Activated CD8-positive, alpha-beta T cell treated with anti-CD3 and anti-CD28 coated beads, Interleukin-2, amount 10 ng/mL, durations not matched to agents 7 days and 5 days (primary cell): ENCODE data around the gene CYB5R3. TPM values are rescaled to one million over a fixed set of nuclear protein-coding genes. Genes with fewer than 3 reads are reported as not detected.
"Not testable (repeated sequence)": the region's sequence is repeated elsewhere in the genome, so short reads cannot be mapped to it uniquely, and the experiment has no call there.

ENCODE experiments used
- ATAC-seq: fragments of 150-1000 bp; cut with Tn5 transposase; one replicate; pipeline ENCODE4 v1.10.0; 2021; ENCODE audit warnings: moderate library complexity
- CTCF ChIA-PET: fragments of 350-600 bp; sonication (Branson Sonifier 250); formaldehyde crosslinking; loops from one replicate; lab custom pipeline; 2021; ENCODE audit warnings: antibody characterized with exemption; lab: Charles Lee
- POLR2A ChIA-PET: fragments of 350-600 bp; sonication (Branson Sonifier 250); formaldehyde crosslinking; loops from one replicate; lab custom pipeline; 2021; ENCODE audit warnings: antibody characterized with exemption; lab: Charles Lee
- DNase-seq: peaks from one replicate; pipeline ENCODE4 v3.0.0-alpha.2; 2020
- H3K27ac Mint-ChIP-seq: one replicate; pipeline ENCODE4 v1.8.0; 2021; ENCODE audit warnings: mild to moderate bottlenecking, mixed read lengths
- H3K27me3 Mint-ChIP-seq: one replicate; pipeline ENCODE4 v1.8.0; 2021; ENCODE audit warnings: low read depth, mixed read lengths
- H3K36me3 Mint-ChIP-seq: one replicate; pipeline ENCODE4 v1.8.0; 2021; ENCODE audit warnings: low read depth, mixed read lengths
- H3K4me1 Mint-ChIP-seq: one replicate; pipeline ENCODE4 v1.8.0; 2021; ENCODE audit warnings: low read depth, mixed read lengths
- H3K4me3 Mint-ChIP-seq: one replicate; pipeline ENCODE4 v1.8.0; 2021; ENCODE audit warnings: mild to moderate bottlenecking, mixed read lengths
- H3K9me3 Mint-ChIP-seq: one replicate; pipeline ENCODE4 v1.8.0; 2022; ENCODE audit warnings: mixed read lengths; ENCODE audit not compliant: insufficient read depth
- total RNA-seq, 2 experiments: library from RNA; stranded (reverse); gene quantifications; one replicate each; pipeline ENCODE4 v1.2.3, GENCODE V29; 2021

The CYB5R3 gene
- total RNA-seq, 2 experiments from 2014 or later: 87.7 to 91.4 TPM

- H3K36me3 Mint-ChIP-seq: no peaks in the 10 kb centered on the region
Measured at GRCh38 chr22:42686756-42687491, 37.7 kb upstream of the CYB5R3 start.

GRCh38 chr22:42685941-42686653 lies 36.9 kb upstream of the CYB5R3 start:
- POLR2A ChIA-PET: no interaction called here
- no peak for ATAC-seq
- CTCF ChIA-PET: no interaction called here

More at GRCh38 chr22:42686756-42687491, 37.7 kb upstream of the CYB5R3 start:
- ATAC-seq (no peak), DNase-seq (no peak)
- ChIA-PET CTCF (no interaction called here), POLR2A (no interaction called here)
- Mint-ChIP-seq H3K27me3 (no peaks in the 10 kb centered on the region), H3K9me3 (no peaks in the 10 kb centered on the region), H3K4me3 (no peak overlapping the region), H3K27ac (no peak overlapping the region), H3K4me1 (no peaks in the 10 kb centered on the region)

DNA sequence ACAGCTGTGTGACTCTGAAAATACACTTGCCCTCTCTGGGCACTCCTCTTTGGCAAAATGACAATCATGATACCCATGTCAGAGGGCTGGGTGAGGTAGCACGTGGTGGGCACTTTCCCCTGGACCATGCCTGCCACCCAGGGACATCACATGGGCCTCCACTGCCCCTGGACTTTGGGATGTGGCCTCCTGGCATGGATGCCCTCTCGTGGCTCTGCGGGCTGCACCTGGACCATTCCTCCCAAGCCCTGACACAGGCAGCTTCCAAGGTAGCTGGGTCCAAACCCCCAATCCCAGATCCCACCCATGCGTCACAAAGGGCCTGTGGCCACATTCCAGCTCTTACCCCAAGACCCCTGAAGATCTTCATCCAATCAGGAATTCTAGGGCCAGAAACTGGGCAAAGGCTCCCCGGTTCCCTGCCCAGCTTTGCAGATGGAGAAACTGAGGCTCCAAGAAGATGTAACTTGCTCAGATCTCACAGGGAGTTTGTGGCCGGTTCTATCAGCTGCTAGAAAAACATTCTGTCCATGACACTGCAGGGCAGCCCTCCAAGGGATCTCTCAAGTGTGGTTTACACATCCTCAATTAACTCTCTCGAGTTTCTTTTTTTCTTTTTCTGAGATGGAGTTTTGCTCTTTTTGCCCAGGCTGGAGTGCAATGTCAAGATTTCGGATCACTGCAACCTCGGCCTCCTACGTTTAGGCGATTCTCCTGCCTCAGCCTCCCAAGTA lies 35.4 kb upstream of the CYB5R3 start:
- no peaks in the 10 kb centered on the region for H3K9me3 Mint-ChIP-seq
- H3K4me1 Mint-ChIP-seq: no peaks in the 10 kb centered on the region
- CTCF ChIA-PET: no interaction called here
- H3K4me3 Mint-ChIP-seq: no peak overlapping the region
- H3K27me3 Mint-ChIP-seq: no peaks in the 10 kb centered on the region
- H3K36me3 Mint-ChIP-seq: no peaks in the 10 kb centered on the region
- POLR2A ChIA-PET: interaction anchor here (0.6 kb wide), 1 partner anchor 36 kb away, joined by 3 read pairs; the partner anchor contains the start of gene CYB5R3
- no peak for ATAC-seq
- no peak overlapping the region for H3K27ac Mint-ChIP-seq
- no peak for DNase-seq

More at GRCh38 chr22:42685941-42686653, 36.9 kb upstream of the CYB5R3 start:
- no peak overlapping the region for H3K27ac Mint-ChIP-seq
- H3K9me3 Mint-ChIP-seq: no peaks in the 10 kb centered on the region
- no peaks in the 10 kb centered on the region for H3K36me3 Mint-ChIP-seq
- no peak overlapping the region for H3K4me3 Mint-ChIP-seq
- H3K4me1 Mint-ChIP-seq: no peaks in the 10 kb centered on the region
- H3K27me3 Mint-ChIP-seq: no peaks in the 10 kb centered on the region
- DNase-seq: no peak

DNA sequence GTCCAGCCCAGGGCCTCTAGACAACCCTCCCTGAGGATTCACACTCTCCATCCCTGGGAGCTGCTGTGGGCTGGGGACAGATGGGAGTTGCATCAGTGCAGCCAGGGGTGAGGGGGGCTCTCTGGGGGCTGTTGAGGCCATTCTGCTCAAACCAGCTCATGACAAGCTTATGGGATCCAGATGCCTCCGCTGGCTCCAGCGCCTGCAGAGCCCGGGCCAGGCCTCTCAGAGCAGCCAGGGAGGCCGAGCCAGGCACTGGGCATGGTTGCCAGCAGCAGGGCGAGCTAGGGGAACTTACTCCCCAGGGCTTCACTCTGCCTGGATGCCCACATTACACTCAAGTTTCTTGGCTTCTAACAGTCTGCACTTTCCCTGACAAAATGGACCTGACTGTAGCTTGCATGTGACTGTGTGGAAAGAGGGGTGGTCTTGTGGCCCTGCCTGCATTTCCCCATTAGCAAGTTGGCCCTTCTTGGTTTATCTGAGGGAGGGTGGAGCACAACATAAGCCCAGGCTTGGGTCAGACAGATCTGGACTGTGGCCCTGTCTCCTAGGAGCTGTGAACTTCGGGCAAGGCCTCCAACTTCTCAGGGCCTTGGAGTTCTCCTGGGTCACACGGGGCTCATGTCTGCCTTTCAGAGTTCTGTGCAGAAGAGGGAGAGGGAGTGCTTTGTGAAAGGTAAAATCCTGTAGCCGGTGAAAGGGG lies 34.5 kb upstream of the CYB5R3 start:
- DNase-seq (no peak), ATAC-seq (no peak)
- H3K27me3 Mint-ChIP-seq: no peaks in the 10 kb centered on the region
- no peaks in the 10 kb centered on the region for H3K9me3 Mint-ChIP-seq
- ChIA-PET CTCF (no interaction called here), POLR2A (interaction anchor here (0.6 kb wide), 1 partner anchor 35 kb away, joined by 3 read pairs; the partner anchor contains the start of gene CYB5R3)
- no peak overlapping the region for H3K4me3 Mint-ChIP-seq
- H3K27ac Mint-ChIP-seq: no peak overlapping the region
- no peaks in the 10 kb centered on the region for H3K4me1 Mint-ChIP-seq
- no peaks in the 10 kb centered on the region for H3K36me3 Mint-ChIP-seq

DNA sequence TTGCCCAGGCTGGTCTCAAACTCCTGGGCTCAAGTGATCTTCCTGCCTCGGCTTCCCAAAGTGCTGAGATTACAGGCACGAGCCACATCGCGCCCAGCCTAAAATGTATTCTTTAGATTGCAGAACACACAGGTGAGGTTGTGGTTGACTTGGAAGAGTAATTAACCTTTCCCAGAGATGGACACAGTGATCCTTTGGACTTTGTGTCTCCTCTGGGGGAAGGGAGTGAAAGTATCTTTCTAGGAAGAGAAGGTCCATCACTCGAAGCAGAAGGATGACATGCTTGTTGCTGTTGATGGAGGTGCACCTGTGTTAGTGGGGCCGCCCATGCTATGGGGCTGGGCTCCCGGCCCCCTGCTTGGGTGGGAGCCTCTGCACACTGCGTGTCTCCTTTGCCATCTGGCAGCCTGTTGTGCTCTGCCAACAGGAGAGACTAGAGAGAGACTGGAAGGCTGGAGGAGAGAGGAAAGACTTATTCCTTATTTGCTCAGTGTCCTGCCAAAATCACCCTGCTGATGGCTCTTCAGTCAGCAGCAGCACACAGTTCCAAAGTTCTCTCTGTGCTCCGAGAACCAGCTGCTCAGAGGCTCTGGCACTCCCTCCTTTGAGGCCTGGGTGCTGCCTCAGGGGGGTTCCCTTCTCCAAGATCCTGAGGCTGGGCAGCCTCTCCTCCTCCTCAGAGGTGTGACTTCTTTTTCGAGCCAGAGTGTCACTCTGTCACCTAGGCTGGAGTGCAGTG lies 33.1 kb upstream of the CYB5R3 start:
- H3K4me1 Mint-ChIP-seq: no peaks in the 10 kb centered on the region
- ChIA-PET POLR2A (no interaction called here), CTCF (no interaction called here)
- peaks cover 2% of the 10 kb centered on the region for H3K27me3 Mint-ChIP-seq
- no peaks in the 10 kb centered on the region for H3K9me3 Mint-ChIP-seq
- no peak overlapping the region for H3K27ac Mint-ChIP-seq
- DNase-seq (no peak), ATAC-seq (no peak)
- H3K4me3 Mint-ChIP-seq: no peak overlapping the region
- H3K36me3 Mint-ChIP-seq: no peaks in the 10 kb centered on the region

- no peak for DNase-seq
- ChIA-PET CTCF (interaction anchor here (0.6 to 1.1 kb wide), 2 partner anchors 13 to 112 kb away, joined by 3 read pairs; no protein-coding TSS in a partner anchor), POLR2A (no interaction called here)
- Mint-ChIP-seq H3K36me3 (no peaks in the 10 kb centered on the region), H3K4me1 (no peaks in the 10 kb centered on the region), H3K9me3 (no peaks in the 10 kb centered on the region), H3K27me3 (peaks cover 2% of the 10 kb centered on the region), H3K4me3 (no peak overlapping the region), H3K27ac (no peak overlapping the region)
- ATAC-seq: no peak
Measured at GRCh38 chr22:42680648-42681047, 31.5 kb upstream of the CYB5R3 start.

- ATAC-seq (no peak), DNase-seq (no peak)
- no peaks in the 10 kb centered on the region for H3K9me3 Mint-ChIP-seq
- no peak overlapping the region for H3K27ac Mint-ChIP-seq
- ChIA-PET CTCF (no interaction called here), POLR2A (no interaction called here)
- H3K36me3 Mint-ChIP-seq: no peaks in the 10 kb centered on the region
- no peak overlapping the region for H3K4me3 Mint-ChIP-seq
- no peaks in the 10 kb centered on the region for H3K4me1 Mint-ChIP-seq
- H3K27me3 Mint-ChIP-seq: peaks cover 2% of the 10 kb centered on the region
Measured at GRCh38 chr22:42679691-42680090, 30.5 kb upstream of the CYB5R3 start.

- ChIA-PET POLR2A (no interaction called here), CTCF (no interaction called here)
- Mint-ChIP-seq H3K9me3 (no peaks in the 10 kb centered on the region), H3K27me3 (peaks cover 2% of the 10 kb centered on the region), H3K36me3 (no peaks in the 10 kb centered on the region), H3K4me1 (no peaks in the 10 kb centered on the region), H3K27ac (no peak overlapping the region), H3K4me3 (no peak overlapping the region)
- DNase-seq (no peak), ATAC-seq (no peak)
Measured at GRCh38 chr22:42678894-42679293, 29.7 kb upstream of the CYB5R3 start.

DNA sequence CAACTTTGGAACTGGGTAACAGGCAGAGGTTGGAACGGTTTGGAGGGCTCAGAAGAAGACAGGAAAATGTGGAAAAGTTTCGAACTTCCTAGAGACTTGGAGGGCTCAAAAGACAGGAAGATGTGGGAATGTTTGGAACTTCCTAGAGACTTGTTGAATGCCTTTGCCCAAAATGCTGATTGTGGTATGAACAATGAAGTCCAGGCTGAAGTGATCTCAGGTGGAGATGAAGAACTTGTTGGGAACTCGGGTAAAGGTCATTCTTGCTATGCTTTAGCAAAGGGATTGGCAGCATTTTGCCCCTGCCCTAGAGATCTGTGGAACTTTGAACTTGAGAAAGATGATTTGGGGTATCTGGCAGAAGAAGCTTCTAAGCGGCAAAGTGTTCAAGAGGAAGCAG lies 28.7 kb upstream of the CYB5R3 start:
- H3K4me3 Mint-ChIP-seq, CTCF ChIA-PET, H3K4me1 Mint-ChIP-seq, ATAC-seq, H3K36me3 Mint-ChIP-seq, H3K27ac Mint-ChIP-seq, DNase-seq, POLR2A ChIA-PET, H3K27me3 Mint-ChIP-seq, H3K9me3 Mint-ChIP-seq: not testable (repeated sequence)

DNA sequence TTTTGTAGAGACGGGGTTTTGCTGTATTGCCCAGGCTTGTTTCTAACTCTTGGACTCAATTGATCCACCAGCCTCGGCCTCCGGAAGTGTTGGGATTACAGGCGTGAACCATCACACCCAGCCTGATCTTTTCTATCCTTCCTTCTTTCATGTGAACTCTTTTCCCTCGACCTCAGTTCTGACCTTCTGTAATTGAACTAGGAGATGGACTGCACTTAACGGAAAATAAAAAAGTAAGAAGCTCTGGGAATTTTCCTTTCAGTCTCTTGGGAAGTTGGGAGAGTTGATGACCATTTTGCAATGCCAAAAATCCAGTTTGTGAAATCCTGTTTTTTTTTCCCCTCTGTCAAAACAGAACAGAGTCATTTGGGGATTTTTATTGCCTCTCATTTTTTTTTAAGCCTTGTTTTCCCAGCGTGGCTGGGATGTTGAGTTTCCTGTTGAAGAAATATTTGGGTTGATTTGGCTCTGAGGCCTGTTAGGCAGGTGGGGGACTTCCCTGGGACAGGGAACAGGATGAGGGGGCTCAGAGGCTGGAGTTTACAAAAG lies 26.9 kb upstream of the CYB5R3 start:
- Mint-ChIP-seq H3K4me3 (no peak overlapping the region), H3K27ac (no peak overlapping the region), H3K9me3 (no peaks in the 10 kb centered on the region), H3K27me3 (peaks cover 2% of the 10 kb centered on the region), H3K4me1 (peaks cover 6% of the 10 kb centered on the region), H3K36me3 (no peaks in the 10 kb centered on the region)
- ATAC-seq (no peak), DNase-seq (no peak)
- ChIA-PET CTCF (no interaction called here), POLR2A (no interaction called here)

DNA sequence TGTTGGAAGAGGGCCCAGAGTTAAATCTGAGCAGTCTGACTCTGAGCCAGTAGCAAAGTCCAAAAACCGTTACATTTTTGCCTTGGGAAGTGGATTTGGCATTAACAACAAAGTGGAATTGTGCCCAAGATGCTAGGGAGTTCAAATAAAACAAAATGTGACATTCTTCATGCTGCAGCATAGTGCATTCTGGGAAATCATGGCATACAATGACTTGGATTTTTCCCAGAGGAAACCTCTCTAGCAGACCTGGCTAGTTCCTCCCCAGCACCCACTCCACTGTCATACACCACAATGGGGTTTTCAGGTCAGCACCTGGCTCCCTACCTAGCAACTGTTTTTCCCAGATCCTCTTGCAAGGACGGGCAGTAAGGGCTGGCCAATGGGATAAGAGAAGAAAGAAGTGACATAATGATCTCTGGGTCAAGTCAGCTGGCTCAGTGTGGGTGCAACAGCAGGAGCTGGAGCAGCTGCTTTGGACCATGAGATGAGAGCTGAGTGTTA lies 24.8 kb upstream of the CYB5R3 start:
- POLR2A ChIA-PET: no interaction called here

More for the DNA sequence above, 24.8 kb upstream of the CYB5R3 start:
- no peak for DNase-seq
- Mint-ChIP-seq H3K27me3 (peaks cover 2% of the 10 kb centered on the region), H3K4me3 (no peak overlapping the region), H3K4me1 (peaks cover 15% of the 10 kb centered on the region), H3K27ac (no peak overlapping the region), H3K36me3 (no peaks in the 10 kb centered on the region), H3K9me3 (no peaks in the 10 kb centered on the region)
- CTCF ChIA-PET: no interaction called here
- no peak for ATAC-seq
